HCT116 (cell line): Measurements from ENCODE around the gene LARP1. TPM values are rescaled to one million over a fixed set of nuclear protein-coding genes. Genes with fewer than 3 reads are reported as not detected.

Experiments
- ATAC-seq: fragments of 200-7000 bp; cut with Tn5 transposase; 2 replicates; pipeline ENCODE4 v1.9.1; 2020; ENCODE audit warnings: mild to moderate bottlenecking, moderate library complexity
- BruUV-seq: library from RNA; stranded (reverse); fragments of 400-500 nt; replicated peaks from 2 replicates; lab custom pipeline; 2021; lab: Mats Ljungman, UMichigan
- CTCF ChIA-PET: fragments of 300-600 bp; sonication (Branson Sonifier 250); formaldehyde crosslinking; loops from one replicate; lab custom pipeline; 2021; ENCODE audit warnings: antibody characterized with exemption; lab: Charles Lee
- POLR2A ChIA-PET: fragments of 300-600, 350-600 bp; sonication (Branson Sonifier 250); formaldehyde crosslinking; loops from one replicate; lab custom pipeline; 2021; ENCODE audit warnings: antibody characterized with exemption; lab: Charles Lee
- RAD21 ChIA-PET, 2 experiments: fragments of 300-600 bp; sonication (Branson Sonifier 250); formaldehyde crosslinking; loops; one replicate each; lab custom pipeline; 2023; ENCODE audit warnings: low total read pairs in 2 of 2; ENCODE audit not compliant: uncharacterized antibody in 2 of 2, unreplicated experiment in 2 of 2, low non-redundant PET in 1 of 2; lab: Charles Lee
- DNase-seq: peaks from one replicate; pipeline ENCODE4 v3.0.0-alpha.2; 2010; ENCODE audit warnings: low read depth, low spot score
- H2AFZ ChIP-seq: fragments of 200-600 bp; shearing (Covaris generic), sonication (generic); 2 replicates; pipeline ENCODE4 v1.6.1; 2017; ENCODE audit warnings: low read depth, mixed run types, mixed read lengths, antibody characterized with exemption, low read length; ENCODE audit not compliant: poor library complexity, severe bottlenecking
- H3K27ac ChIP-seq: 2 replicates; pipeline ENCODE4 v1.5.1; 2012; ENCODE audit warnings: low read depth, low read length
- H3K27me3 ChIP-seq: fragments of 200-600 bp; sonication (generic); 2 replicates; pipeline ENCODE4 v1.6.1; 2016; ENCODE audit warnings: mixed run types, low read length, mixed read lengths; ENCODE audit not compliant: insufficient read depth
- H3K36me3 ChIP-seq, 2 experiments: fragments of 200-500 bp in 1 of 2; fragments of 200-600 bp in 1 of 2; sonication (Bioruptor generic) in 1 of 2; sonication (generic) in 1 of 2; 2 replicates each; pipeline versions ENCODE4 v1.5.1 to v1.6.1; 2014 to 2016; ENCODE audit warnings: low read length in 2 of 2, inconsistent platforms in 1 of 2, mixed read lengths in 1 of 2, mixed run types in 1 of 2; ENCODE audit not compliant: insufficient read depth in 2 of 2, control insufficient read depth in 1 of 2
- H3K4me1 ChIP-seq, 2 experiments: fragments of 200-600 bp in 1 of 2; sonication (generic) in 1 of 2; 2 replicates each; pipeline versions ENCODE4 v1.5.1 to v1.6.1; 2012 to 2017; ENCODE audit warnings: low read length in 2 of 2, inconsistent platforms in 1 of 2, mild to moderate bottlenecking in 1 of 2, mixed read lengths in 1 of 2, mixed run types in 1 of 2, moderate library complexity in 1 of 2; ENCODE audit not compliant: insufficient read depth in 2 of 2, control insufficient read depth in 1 of 2
- H3K4me2 ChIP-seq: fragments of 200-600 bp; sonication (generic); 2 replicates; pipeline ENCODE4 v1.6.1; 2017; ENCODE audit warnings: mixed run types, low read length, mixed read lengths
- H3K4me3 ChIP-seq, 2 experiments: fragments of 200-600 bp in 1 of 2; sonication (generic) in 1 of 2; replicated peaks in 1 of 2; 2 replicates each; pipeline ENCODE4 v1.5.1; 2011 to 2016; ENCODE audit warnings: low read length in 2 of 2, control low read depth in 1 of 2, low read depth in 1 of 2, mild to moderate bottlenecking in 1 of 2, mixed read lengths in 1 of 2, mixed run types in 1 of 2
- H3K79me2 ChIP-seq: fragments of 200-600 bp; sonication (generic); 2 replicates; pipeline ENCODE4 v1.6.1; 2017; ENCODE audit warnings: mild to moderate bottlenecking, mixed run types, low read length, moderate library complexity, mixed read lengths; ENCODE audit not compliant: insufficient read depth
- H3K9ac ChIP-seq: fragments of 200-600 bp; sonication (generic); 2 replicates; pipeline ENCODE4 v1.6.1; 2016; ENCODE audit warnings: low read length, mixed read lengths
- H3K9me2 ChIP-seq: fragments of 200-600 bp; sonication (generic), shearing (Covaris generic); 2 replicates; pipeline ENCODE4 v1.6.1; 2017; ENCODE audit warnings: mixed run types, mild to moderate bottlenecking, moderate library complexity; ENCODE audit not compliant: insufficient read depth
- H3K9me3 ChIP-seq, 2 experiments: fragments of 200-500 bp in 1 of 2; fragments of 200-600 bp in 1 of 2; sonication (Bioruptor generic) in 1 of 2; sonication (generic) in 1 of 2; 2 replicates each; pipeline ENCODE4 v1.6.1; 2014 to 2017; ENCODE audit warnings: low read length in 2 of 2, mixed read lengths in 2 of 2, inconsistent platforms in 1 of 2, low read depth in 1 of 2, mild to moderate bottlenecking in 1 of 2, mixed run types in 1 of 2, moderate library complexity in 1 of 2; ENCODE audit not compliant: control insufficient read depth in 1 of 2, insufficient read depth in 1 of 2
- H4K20me1 ChIP-seq: fragments of 200-600 bp; sonication (generic), shearing (Covaris generic); 2 replicates; pipeline ENCODE4 v1.6.1; 2017; ENCODE audit warnings: mixed run types, mild to moderate bottlenecking, moderate library complexity; ENCODE audit not compliant: insufficient read depth
- CTCF ChIP-seq, 3 experiments: fragments of 200-600 bp in 1 of 3; sonication (generic) in 1 of 3; IDR thresholded peaks in 2 of 3; conservative IDR thresholded peaks in 1 of 3; 2 replicates each; pipeline ENCODE4 v1.5.1; 2012 to 2017; ENCODE audit warnings: low read depth in 2 of 3, low read length in 2 of 3, antibody characterized with exemption in 1 of 3, borderline replicate concordance in 1 of 3, control low read depth in 1 of 3, mild to moderate bottlenecking in 1 of 3, mixed read lengths in 1 of 3, mixed run types in 1 of 3, moderate library complexity in 1 of 3; ENCODE audit not compliant: insufficient read depth in 1 of 3
- EGR1 ChIP-seq: IDR thresholded peaks from 2 replicates; pipeline ENCODE4 v1.6.1; 2012; ENCODE audit warnings: low read depth
- ELF1 ChIP-seq: IDR thresholded peaks from 2 replicates; pipeline ENCODE4 v1.6.1; 2012; ENCODE audit warnings: low read depth, borderline replicate concordance
- EZH2 ChIP-seq: fragments of 200-600 bp; sonication (generic); IDR thresholded peaks from 2 replicates; pipeline ENCODE4 v1.6.1; 2017; ENCODE audit warnings: antibody characterized with exemption, mixed run types
- EZH2phosphoT487 ChIP-seq: fragments of 200-600 bp; IDR thresholded peaks from 2 replicates; pipeline ENCODE4 v1.6.1; 2018; ENCODE audit warnings: antibody characterized with exemption, borderline replicate concordance
- FOSL1 ChIP-seq: IDR thresholded peaks from 2 replicates; pipeline ENCODE4 v1.6.1; 2012; ENCODE audit warnings: low read depth
- JUND ChIP-seq: IDR thresholded peaks from 2 replicates; pipeline ENCODE4 v1.6.1; 2012
- MAX ChIP-seq: IDR thresholded peaks from 2 replicates; pipeline ENCODE4 v1.6.1; 2012
- POLR2A ChIP-seq: IDR thresholded peaks from 2 replicates; pipeline ENCODE4 v1.7.0; 2011; ENCODE audit warnings: borderline replicate concordance; ENCODE audit not compliant: insufficient read depth, insufficient read length; ENCODE audit errors: extremely low read depth
- POLR2AphosphoS5 ChIP-seq: IDR thresholded peaks from 2 replicates; pipeline ENCODE4 v1.6.1; 2011; ENCODE audit warnings: mild to moderate bottlenecking, low read depth, low read length, moderate library complexity
- REST ChIP-seq: IDR thresholded peaks from 2 replicates; pipeline ENCODE4 v1.6.1; 2012; ENCODE audit warnings: low read depth
- SP1 ChIP-seq: IDR thresholded peaks from 2 replicates; pipeline ENCODE4 v1.6.1; 2012; ENCODE audit warnings: low read depth
- TCF7L2 ChIP-seq: IDR thresholded peaks from 2 replicates; pipeline ENCODE4 v1.7.0; 2011; ENCODE audit warnings: borderline replicate concordance, inconsistent platforms; ENCODE audit not compliant: insufficient read depth, insufficient read length; ENCODE audit errors: extremely low read depth
- YY1 ChIP-seq: IDR thresholded peaks from 2 replicates; pipeline ENCODE4 v1.6.1; 2011; ENCODE audit warnings: low read length, low read depth, moderate library complexity, mild to moderate bottlenecking; ENCODE audit not compliant: insufficient replicate concordance; ENCODE audit errors: extremely low read depth
- ZFX ChIP-seq: fragments of 450-650 bp; IDR thresholded peaks from 2 replicates; pipeline ENCODE4 v1.6.1; 2017
- ZNF274 ChIP-seq: fragments of 200-500 bp; sonication (Bioruptor generic); IDR thresholded peaks from 2 replicates; pipeline ENCODE4 v1.6.1; 2014; ENCODE audit warnings: mild to moderate bottlenecking, low read depth, low read length, inconsistent platforms
- intact Hi-C: fragments of 100-400 bp; cut with micrococcal nuclease; formaldehyde crosslinking; loops from 2 replicates; pipeline ENCODE4 v1.10.0; 2022
- total RNA-seq: library from RNA; stranded (reverse); gene quantifications from one replicate; pipeline ENCODE4 v1.2.1, GENCODE V29; 2021; ENCODE audit not compliant: unreplicated experiment

Gene LARP1
- total RNA-seq, 1 experiment from 2014 or later: 201 TPM

- H2AFZ ChIP-seq: no peak overlapping the region
- H3K27me3 ChIP-seq: no peaks in the 10 kb centered on the region
- intact Hi-C loops: no loop called here
- H3K4me3 ChIP-seq: no peak overlapping the region
- ChIA-PET RAD21 (no interaction called here), CTCF (no interaction called here), POLR2A (no interaction called here)
- H3K9me2 ChIP-seq: no peaks in the 10 kb centered on the region
- no TSS peak for BruUV-seq
- peaks cover 15% of the 10 kb centered on the region; the same call in 1 of the 2 replicates for H3K79me2 ChIP-seq
- no peak for DNase-seq
- TF ChIP-seq ZFX: no peak
- H3K9me3 ChIP-seq: no peaks in the 10 kb centered on the region
- H3K4me1 ChIP-seq: no peaks in the 10 kb centered on the region
- H3K9ac ChIP-seq: no peak overlapping the region
- ATAC-seq: no peak
- H4K20me1 ChIP-seq: peaks cover 3% of the 10 kb centered on the region; the same call in 1 of the 2 replicates
- H3K27ac ChIP-seq: no peak overlapping the region
- no peak overlapping the region for H3K4me2 ChIP-seq
- peaks cover 38 to 70% of the 10 kb centered on the region in 2 experiments for H3K36me3 ChIP-seq
Observed at GRCh38 chr5:154815025-154815424, 59.8 kb downstream of the LARP1 start.

DNA sequence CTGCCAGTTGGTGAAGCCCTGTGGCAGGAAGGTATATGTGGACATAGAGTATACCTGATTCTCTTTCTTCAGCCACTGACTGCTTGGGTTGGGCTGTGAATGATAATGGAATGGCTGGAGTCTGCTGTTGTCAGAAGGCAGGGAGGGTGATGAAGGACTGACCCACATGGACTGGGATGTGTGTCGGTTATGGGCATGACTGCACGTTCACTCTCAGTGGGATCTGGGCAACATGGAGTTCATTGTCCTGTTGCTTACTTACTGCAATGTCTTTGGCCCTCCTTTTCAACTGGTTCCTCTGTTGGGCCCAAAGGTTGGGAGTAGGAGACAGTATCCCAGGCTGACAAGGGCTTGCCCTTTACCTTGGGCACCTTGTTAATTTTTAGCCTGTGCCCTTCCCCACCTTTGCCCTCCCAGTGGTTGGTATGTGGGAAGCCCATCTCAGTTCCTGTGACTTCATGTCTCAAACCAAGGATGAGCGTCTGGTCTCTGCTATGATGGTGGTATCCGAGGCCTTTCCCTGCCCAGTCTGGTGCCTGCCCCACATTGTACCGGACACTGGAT is 60.6 kb downstream of the LARP1 start:
- H4K20me1 ChIP-seq: peaks cover 3% of the 10 kb centered on the region; the same call in 1 of the 2 replicates
- BruUV-seq: no TSS peak
- H3K9me2 ChIP-seq: no peaks in the 10 kb centered on the region
- H3K27me3 ChIP-seq: no peaks in the 10 kb centered on the region
- no peak for ATAC-seq
- peaks cover 37 to 65% of the 10 kb centered on the region in 2 experiments for H3K36me3 ChIP-seq
- DNase-seq: no peak
- H3K27ac ChIP-seq: no peak overlapping the region
- no peak overlapping the region for H3K4me3 ChIP-seq
- no peaks in the 10 kb centered on the region for H3K4me1 ChIP-seq
- H3K9ac ChIP-seq: no peak overlapping the region
- ChIA-PET POLR2A (no interaction called here), RAD21 (no interaction called here), CTCF (no interaction called here)
- H3K79me2 ChIP-seq: peaks cover 15% of the 10 kb centered on the region; the same call in 1 of the 2 replicates
- H2AFZ ChIP-seq: no peak overlapping the region
- no peaks in the 10 kb centered on the region for H3K9me3 ChIP-seq
- H3K4me2 ChIP-seq: no peak overlapping the region
- intact Hi-C loops: no loop called here
- no peak for TF ChIP-seq POLR2A
- no peak for TF ChIP-seq FOSL1
- no peak for TF ChIP-seq EZH2phosphoT487
- no peak for TF ChIP-seq REST
- TF ChIP-seq MAX: no peak
- no peak for TF ChIP-seq ZNF274
- no peak for TF ChIP-seq CTCF (IDR thresholded peaks at IDR 0.05 in 2 of 3, conservative IDR thresholded peaks at IDR 0.05 in 1 of 3; ENCODE audit: borderline replicate concordance in 1 of 3, insufficient read depth in 1 of 3, low read depth in 2 of 3, low read length in 2 of 3)
- no peak for TF ChIP-seq EGR1
- TF ChIP-seq EZH2: no peak
- TF ChIP-seq TCF7L2: no peak
- no peak for TF ChIP-seq YY1
- no peak for TF ChIP-seq SP1
- no peak for TF ChIP-seq ELF1
- no peak for TF ChIP-seq JUND
- no peak for TF ChIP-seq POLR2AphosphoS5
